Activated CD8-positive, alpha-beta memory T cell treated with anti-CD3 and anti-CD28 coated beads for 4 hours (primary cell): ENCODE measurements around the gene TRAPPC10.

Source experiments
- DNase-seq, 2 donors: peaks; one replicate each; pipeline ENCODE4 v3.0.0-alpha.2; 2020; ENCODE audit warnings: low read depth in 2 of 2

The TRAPPC10 gene

GRCh38 chr21:44067011-44067839 lies 55.1 kb downstream of the TRAPPC10 start:
- DNase-seq: no peak

GRCh38 chr21:44070391-44070790 lies 58.3 kb downstream of the TRAPPC10 start:
- DNase-seq: no peak

GRCh38 chr21:44071359-44072104 lies 59.4 kb downstream of the TRAPPC10 start:
- DNase-seq: no peak

GRCh38 chr21:44072111-44072510 lies 60.0 kb downstream of the TRAPPC10 start:
- no peak for DNase-seq

- no peak for DNase-seq
These were observed 62.3 kb downstream of the TRAPPC10 start for GRCh38 chr21:44074315-44074958.

GRCh38 chr21:44076316-44076715 lies 64.2 kb downstream of the TRAPPC10 start:
- no peak for DNase-seq

GRCh38 chr21:44078411-44078981 lies 66.4 kb downstream of the TRAPPC10 start:
- DNase-seq: no peak

GRCh38 chr21:44079446-44079845 lies 67.3 kb downstream of the TRAPPC10 start:
- no peak for DNase-seq

GRCh38 chr21:44079846-44080245 lies 67.7 kb downstream of the TRAPPC10 start:
- DNase-seq: no peak

- no peak for DNase-seq
These were observed 70.7 kb downstream of the TRAPPC10 start for GRCh38 chr21:44082648-44083440.

- no peak for DNase-seq
These were observed 71.7 kb downstream of the TRAPPC10 start for GRCh38 chr21:44083631-44084291.

GRCh38 chr21:44084496-44085241 lies 72.6 kb downstream of the TRAPPC10 start:
- no peak for DNase-seq

GRCh38 chr21:44085491-44086321 lies 73.6 kb downstream of the TRAPPC10 start:
- DNase-seq: no peak

GRCh38 chr21:44086636-44087425 lies 74.7 kb downstream of the TRAPPC10 start:
- no peak for DNase-seq

GRCh38 chr21:44087426-44088400 lies 75.6 kb downstream of the TRAPPC10 start:
- DNase-seq: no peak

GRCh38 chr21:44088401-44088780 lies 76.3 kb downstream of the TRAPPC10 start:
- DNase-seq: no peak
